ENCODE measurements around the gene UBL3. TPM values are rescaled to one million over a fixed set of nuclear protein-coding genes. Genes with fewer than 3 reads are reported as not detected.
A peak's percentile ranks its signal among the peaks of the same experiment; 100 is the strongest.

Gene UBL3
- total RNA-seq, 1 donor: 48.2 TPM

DNA sequence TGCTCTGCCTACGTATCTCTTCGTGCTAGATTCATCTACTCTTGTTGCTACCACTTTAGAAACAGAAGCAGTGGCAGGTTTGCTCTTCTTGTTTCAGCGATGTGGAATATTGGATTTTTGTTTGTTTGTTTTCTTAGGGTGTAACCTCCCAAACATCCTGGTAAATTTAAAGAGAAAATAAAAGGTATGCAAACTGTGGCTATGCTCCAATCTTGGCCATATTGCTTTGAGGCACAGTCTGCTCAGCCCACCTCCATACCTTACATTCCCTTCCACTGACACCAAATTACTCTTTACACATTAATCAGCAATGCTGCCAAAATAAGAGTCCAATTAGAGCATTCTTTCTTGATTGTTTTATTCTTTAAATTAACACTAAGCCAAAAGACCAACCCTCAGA is 25.2 kb upstream of the UBL3 start:
- no peaks in the 10 kb centered on the region for H3K9me3 ChIP-seq (ENCODE audit: low read depth, low read length)
- H3K27me3 ChIP-seq (ENCODE audit: insufficient read depth, low read length): peaks cover 12% of the 10 kb centered on the region
- no peaks in the 10 kb centered on the region for H3K4me1 ChIP-seq (ENCODE audit: insufficient read depth, low read length)
- no peak overlapping the region for H3K4me3 ChIP-seq (ENCODE audit: low read length)

DNA sequence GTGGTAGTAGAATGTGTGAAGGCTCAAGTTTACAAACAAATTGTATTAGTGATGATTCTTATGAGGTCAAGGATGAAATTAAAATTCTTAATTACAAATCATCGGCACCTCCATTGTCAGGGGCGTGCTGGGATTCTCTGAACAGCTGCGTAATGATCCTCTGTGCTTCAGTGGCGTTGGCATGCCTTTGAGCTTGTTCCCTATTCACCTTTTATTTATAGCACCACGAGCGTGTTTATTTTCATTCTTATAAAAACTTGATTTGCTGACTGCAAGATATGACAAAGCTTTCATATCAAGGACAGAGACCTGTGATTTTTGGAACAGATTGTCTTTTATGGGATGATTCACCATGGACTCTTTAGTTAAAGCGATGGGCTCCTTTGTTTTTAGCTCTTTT is 18.2 kb upstream of the UBL3 start:
- no peaks in the 10 kb centered on the region for H3K27me3 ChIP-seq (ENCODE audit: insufficient read depth, low read length)
- H3K9me3 ChIP-seq (ENCODE audit: low read depth, low read length): no peaks in the 10 kb centered on the region
- no peaks in the 10 kb centered on the region for H3K4me1 ChIP-seq (ENCODE audit: insufficient read depth, low read length)
- H3K4me3 ChIP-seq (ENCODE audit: low read length): no peak overlapping the region

DNA sequence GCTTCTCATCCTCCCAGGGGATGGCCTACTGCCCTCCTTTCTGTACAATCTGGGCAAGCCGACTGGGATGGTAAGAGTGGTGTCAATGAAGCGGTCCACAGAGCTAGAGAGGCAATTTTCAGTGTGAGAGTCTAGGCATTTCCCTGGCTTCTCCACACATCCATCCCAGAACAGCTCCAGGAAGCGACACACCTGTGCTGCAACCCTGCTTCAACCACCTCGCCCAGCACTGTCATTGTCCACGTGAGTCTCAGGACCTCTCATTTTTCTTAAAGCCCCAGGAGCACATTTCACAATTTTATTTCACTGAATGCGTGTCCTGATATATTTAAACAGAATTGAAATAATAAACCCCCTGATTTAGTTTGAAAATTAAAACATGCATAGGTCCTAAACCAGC is 15.5 kb upstream of the UBL3 start:
- H3K4me1 ChIP-seq (ENCODE audit: insufficient read depth, low read length): no peaks in the 10 kb centered on the region
- no peak overlapping the region for H3K4me3 ChIP-seq (ENCODE audit: low read length)
- no peaks in the 10 kb centered on the region for H3K27me3 ChIP-seq (ENCODE audit: insufficient read depth, low read length)
- H3K9me3 ChIP-seq (ENCODE audit: low read depth, low read length): no peaks in the 10 kb centered on the region

DNA sequence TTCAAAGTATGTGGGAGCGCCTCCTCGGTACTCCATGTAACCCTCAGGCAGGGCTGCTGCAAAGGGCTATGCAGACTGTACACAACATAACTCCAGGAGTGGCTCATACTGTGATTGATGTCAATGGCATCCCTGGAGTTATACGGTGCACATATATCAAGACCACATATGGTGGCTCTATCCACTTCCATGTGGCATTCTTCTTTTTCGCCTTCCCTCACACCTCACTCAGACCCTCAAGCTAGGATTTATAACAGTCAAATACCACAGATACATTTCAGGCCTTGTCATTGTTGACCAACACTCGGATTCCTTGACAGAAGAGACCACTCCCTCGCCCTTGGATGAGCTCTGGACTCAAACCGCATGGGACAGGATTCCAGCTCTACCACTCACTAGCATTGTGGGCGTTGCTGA is 11.3 kb upstream of the UBL3 start:
- Histone ChIP-seq H3K9me3 (ENCODE audit: low read depth, low read length) (no peaks in the 10 kb centered on the region), H3K4me1 (ENCODE audit: insufficient read depth, low read length) (peaks cover 5% of the 10 kb centered on the region)

DNA sequence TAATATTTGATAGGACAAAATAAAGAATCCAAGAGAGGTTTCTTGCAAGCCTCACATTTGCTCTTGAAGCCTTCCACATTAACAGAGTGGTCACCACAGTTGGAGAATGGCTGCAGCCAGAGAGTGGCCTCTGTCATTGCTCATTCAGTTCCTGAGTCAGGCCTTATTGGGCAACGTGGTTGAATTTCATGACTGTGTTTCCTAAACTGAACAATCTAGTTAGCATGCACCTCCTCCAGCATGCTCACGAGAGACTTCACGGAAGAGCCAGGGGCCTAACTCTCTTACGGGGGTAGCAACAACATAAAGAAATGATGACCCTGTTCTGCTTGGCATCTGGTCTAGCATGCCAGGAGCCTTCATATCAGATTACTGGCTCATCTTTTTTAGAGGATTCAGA is 9.6 kb upstream of the UBL3 start:
- Histone ChIP-seq H3K4me1 (ENCODE audit: insufficient read depth, low read length) (peaks cover 5% of the 10 kb centered on the region), H3K9me3 (ENCODE audit: low read depth, low read length) (no peaks in the 10 kb centered on the region), H3K4me3 (ENCODE audit: low read length) (no peak overlapping the region), H3K27me3 (ENCODE audit: insufficient read depth, low read length) (no peaks in the 10 kb centered on the region)

More for the DNA sequence above, 11.3 kb upstream of the UBL3 start:
- Histone ChIP-seq H3K4me3 (ENCODE audit: low read length) (no peak overlapping the region), H3K27me3 (ENCODE audit: insufficient read depth, low read length) (no peaks in the 10 kb centered on the region)

DNA sequence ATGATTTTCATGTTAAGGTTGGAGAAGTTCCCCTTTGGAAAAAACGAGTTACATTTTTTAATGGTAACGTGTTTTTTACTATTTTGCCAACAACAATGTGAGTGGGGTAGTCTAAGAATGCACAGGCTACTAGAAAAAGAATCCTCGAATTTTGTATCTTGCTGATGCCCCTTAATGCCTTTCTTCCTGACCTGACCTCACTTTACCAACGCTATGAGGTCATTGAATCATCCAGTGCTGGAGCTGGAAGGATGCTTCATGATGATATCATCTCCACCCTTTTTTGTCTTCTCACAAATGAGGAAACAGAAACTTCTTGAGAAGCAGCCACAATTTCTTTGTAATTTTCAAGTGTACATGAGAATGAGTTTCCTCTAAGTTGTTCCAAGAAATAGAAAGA is 8.2 kb upstream of the UBL3 start:
- Histone ChIP-seq H3K4me3 (ENCODE audit: low read length) (no peak overlapping the region), H3K27me3 (ENCODE audit: insufficient read depth, low read length) (no peaks in the 10 kb centered on the region), H3K4me1 (ENCODE audit: insufficient read depth, low read length) (peaks cover 5% of the 10 kb centered on the region), H3K9me3 (ENCODE audit: low read depth, low read length) (no peaks in the 10 kb centered on the region)

DNA sequence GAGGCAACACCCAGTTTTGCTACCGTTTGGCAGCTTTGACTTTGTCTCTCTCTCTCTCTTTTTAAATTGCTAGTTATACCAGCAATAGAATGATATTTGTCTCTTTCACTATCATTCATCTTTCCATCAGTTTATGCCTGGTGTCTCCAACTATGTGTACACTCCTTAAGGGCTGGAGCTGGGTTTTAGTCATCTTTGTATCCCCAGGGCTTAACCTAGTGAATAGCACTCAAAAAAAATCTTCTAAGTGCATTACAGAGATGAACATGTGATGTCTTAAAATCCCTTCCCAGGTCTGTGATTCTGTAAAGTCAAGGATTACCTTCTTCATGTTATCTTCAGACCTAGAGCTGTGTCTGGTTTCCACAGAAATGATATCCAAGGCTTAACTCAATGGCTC is 7.8 kb upstream of the UBL3 start:
- Histone ChIP-seq H3K4me3 (ENCODE audit: low read length) (no peak overlapping the region), H3K27me3 (ENCODE audit: insufficient read depth, low read length) (no peaks in the 10 kb centered on the region), H3K4me1 (ENCODE audit: insufficient read depth, low read length) (peaks cover 5% of the 10 kb centered on the region), H3K9me3 (ENCODE audit: low read depth, low read length) (no peaks in the 10 kb centered on the region)

DNA sequence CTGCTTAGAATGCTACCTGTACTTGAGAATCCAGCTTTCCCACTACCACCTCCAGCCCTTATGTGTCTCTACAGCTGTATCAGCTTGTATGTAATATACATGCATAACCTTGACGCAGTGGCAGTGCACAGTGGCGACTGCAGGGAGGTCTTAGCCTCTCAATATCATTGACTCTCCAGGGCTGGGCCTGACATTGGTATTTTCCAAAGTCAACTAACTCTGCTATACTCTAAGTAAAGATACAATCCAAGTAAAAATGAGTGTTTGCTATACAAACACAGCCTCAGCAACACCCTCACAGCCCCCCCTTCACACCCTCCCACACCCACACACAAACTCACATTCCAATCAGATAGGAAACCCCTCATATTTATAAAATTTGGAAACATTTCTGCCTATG is 6.7 kb upstream of the UBL3 start:
- Histone ChIP-seq H3K9me3 (ENCODE audit: low read depth, low read length) (no peaks in the 10 kb centered on the region), H3K4me3 (ENCODE audit: low read length) (no peak overlapping the region), H3K4me1 (ENCODE audit: insufficient read depth, low read length) (peaks cover 5% of the 10 kb centered on the region), H3K27me3 (ENCODE audit: insufficient read depth, low read length) (no peaks in the 10 kb centered on the region)

DNA sequence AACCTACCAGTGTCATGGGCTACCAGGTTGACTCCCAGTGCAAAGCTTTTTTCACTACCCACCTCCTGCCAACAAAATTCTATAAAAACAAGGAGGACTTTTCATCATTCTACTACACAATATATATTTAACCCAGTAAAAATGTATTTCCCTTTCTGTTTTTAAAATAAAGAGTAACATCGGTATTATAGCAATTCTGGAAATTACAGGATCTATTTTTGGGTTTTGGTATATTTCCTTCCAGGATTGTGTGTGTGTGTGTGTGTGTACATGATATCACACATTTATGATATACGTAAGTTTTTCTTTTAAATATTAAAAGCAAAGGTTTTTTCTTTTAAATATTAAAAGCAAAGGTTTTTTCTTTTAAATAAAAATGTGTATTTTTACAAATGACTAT is 6.0 kb upstream of the UBL3 start:
- Histone ChIP-seq H3K9me3 (ENCODE audit: low read depth, low read length) (no peaks in the 10 kb centered on the region), H3K4me1 (ENCODE audit: insufficient read depth, low read length) (peaks cover 5% of the 10 kb centered on the region), H3K27me3 (ENCODE audit: insufficient read depth, low read length) (no peaks in the 10 kb centered on the region), H3K4me3 (ENCODE audit: low read length) (no peak overlapping the region)

DNA sequence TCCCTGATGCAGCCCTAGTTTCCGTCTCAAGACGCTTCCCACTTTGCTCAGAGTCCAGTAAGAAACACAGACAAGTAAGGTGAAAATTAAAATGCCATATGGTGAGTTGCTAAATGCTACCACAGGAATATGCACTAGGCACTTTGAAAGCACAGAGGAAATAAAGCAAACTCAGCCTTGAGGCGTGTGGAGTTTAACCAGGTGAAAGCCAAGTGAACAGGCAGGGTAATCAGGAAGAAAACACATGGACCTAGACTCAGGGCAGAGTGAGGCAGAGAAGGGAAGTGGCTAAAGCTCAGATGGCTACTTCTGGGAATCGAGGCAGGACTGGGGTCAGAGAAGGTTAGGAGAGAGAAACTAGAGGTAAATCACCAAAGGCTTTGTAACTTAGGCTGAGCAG is 5.4 kb upstream of the UBL3 start:
- H3K4me3 ChIP-seq (ENCODE audit: low read length): no peak overlapping the region
- no peaks in the 10 kb centered on the region for H3K27me3 ChIP-seq (ENCODE audit: insufficient read depth, low read length)
- H3K4me1 ChIP-seq (ENCODE audit: insufficient read depth, low read length): peaks cover 5% of the 10 kb centered on the region
- no peaks in the 10 kb centered on the region for H3K9me3 ChIP-seq (ENCODE audit: low read depth, low read length)

DNA sequence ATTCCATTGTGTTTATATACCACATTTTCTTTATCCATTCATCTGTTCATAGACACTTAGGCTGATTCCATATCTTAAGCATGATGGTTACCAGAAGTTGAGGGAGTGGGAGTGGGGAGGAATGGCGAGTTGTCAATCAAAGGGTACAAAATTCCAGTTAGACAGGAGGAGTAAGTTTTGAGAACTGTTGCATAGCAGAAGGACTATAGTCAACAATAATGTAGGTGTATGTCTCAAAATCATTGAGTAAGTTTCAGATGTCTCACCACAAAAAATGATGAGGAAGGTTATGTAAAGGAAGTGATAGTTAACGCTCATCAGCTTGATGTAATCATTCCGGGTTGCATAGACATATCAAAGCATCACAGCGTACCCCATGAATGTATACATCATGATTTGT is 4.6 kb upstream of the UBL3 start:
- H3K4me1 ChIP-seq (ENCODE audit: insufficient read depth, low read length): peaks cover 2% of the 10 kb centered on the region
- H3K9me3 ChIP-seq (ENCODE audit: low read depth, low read length): no peaks in the 10 kb centered on the region
- no peak overlapping the region for H3K4me3 ChIP-seq (ENCODE audit: low read length)
- no peaks in the 10 kb centered on the region for H3K27me3 ChIP-seq (ENCODE audit: insufficient read depth, low read length)

DNA sequence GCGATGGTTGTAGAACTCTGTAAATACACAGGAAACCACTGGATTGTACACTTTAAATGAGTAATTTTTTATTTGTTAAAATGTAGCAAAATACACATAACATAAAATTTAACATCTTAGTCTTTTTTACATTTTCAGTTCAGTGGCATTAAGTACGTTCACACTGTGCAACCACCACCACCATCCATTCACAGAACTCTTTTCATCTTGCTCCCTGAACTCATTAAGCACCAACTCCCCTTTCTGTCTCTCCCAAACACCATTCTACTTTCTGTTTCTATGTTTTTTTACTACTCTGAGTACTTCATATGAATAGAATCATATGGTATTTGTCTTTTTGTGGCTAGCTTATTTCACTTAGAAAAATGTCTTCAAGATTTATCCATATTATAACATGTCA is 2.7 kb upstream of the UBL3 start:
- Histone ChIP-seq H3K27me3 (ENCODE audit: insufficient read depth, low read length) (no peaks in the 10 kb centered on the region), H3K9me3 (ENCODE audit: low read depth, low read length) (no peaks in the 10 kb centered on the region), H3K4me3 (ENCODE audit: low read length) (no peak overlapping the region), H3K4me1 (ENCODE audit: insufficient read depth, low read length) (peaks cover 1% of the 10 kb centered on the region)

DNA sequence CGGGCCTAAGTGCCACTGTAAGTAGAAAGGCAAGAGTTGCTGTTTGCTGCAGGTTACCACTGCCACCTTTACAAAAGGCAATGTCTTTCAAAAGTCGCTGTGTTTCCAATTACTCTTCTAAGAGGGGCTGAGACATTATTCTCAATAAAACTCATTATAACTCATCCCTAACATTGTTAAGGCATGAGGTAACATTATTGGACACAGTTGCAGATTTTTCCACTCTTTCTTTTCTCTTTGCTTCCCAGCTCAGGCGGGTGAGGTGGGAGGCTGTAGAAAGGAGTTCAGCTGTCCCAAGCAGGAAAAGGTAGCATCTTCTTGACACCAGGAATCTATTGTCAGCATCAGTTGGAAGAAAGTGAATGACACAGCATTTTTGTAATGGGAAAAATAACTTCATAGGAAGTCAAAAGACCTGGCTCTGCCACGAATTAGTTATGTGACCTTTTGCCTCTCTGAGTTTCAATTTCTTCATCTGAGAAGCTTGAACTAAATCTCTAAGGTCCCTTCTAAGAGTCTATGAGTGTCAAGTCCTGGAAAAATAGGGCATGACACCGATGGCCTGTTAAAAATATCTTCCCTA is 2.1 kb upstream of the UBL3 start:
- Histone ChIP-seq H3K27me3 (ENCODE audit: insufficient read depth, low read length) (no peaks in the 10 kb centered on the region), H3K4me1 (ENCODE audit: insufficient read depth, low read length) (peaks cover 7% of the 10 kb centered on the region), H3K9me3 (ENCODE audit: low read depth, low read length) (no peaks in the 10 kb centered on the region), H3K4me3 (ENCODE audit: low read length) (no peak overlapping the region)

DNA sequence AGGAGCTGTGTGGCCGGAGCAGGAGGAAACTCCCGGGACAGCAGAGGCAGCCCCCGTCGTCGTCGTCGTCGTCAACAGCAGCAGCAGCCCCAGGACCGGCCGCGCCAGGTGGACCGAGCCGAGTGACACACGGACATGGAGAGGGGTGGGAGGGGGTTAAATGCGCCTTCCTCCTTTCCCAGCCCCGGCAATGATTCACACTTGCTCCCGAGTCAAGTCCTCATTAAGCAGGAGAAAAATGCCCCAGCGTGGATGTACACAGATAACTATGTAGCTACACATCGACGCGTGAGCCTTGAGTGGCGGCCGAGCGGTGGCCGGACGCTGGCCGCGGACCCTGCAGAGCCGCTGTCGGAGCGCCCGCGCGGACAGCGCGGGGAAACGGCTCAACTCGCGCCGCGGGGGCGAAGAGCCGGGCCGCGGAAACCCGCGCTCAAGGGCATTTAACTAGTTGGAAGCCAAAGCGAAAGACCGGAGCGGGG is 645 bp downstream of the UBL3 start:
- Histone ChIP-seq H3K27me3 (ENCODE audit: insufficient read depth, low read length) (no peaks in the 10 kb centered on the region), H3K4me3 (ENCODE audit: low read length) (peak overlapping the region; percentile 98), H3K9me3 (ENCODE audit: low read depth, low read length) (no peaks in the 10 kb centered on the region), H3K4me1 (ENCODE audit: insufficient read depth, low read length) (peaks cover 18% of the 10 kb centered on the region)

DNA sequence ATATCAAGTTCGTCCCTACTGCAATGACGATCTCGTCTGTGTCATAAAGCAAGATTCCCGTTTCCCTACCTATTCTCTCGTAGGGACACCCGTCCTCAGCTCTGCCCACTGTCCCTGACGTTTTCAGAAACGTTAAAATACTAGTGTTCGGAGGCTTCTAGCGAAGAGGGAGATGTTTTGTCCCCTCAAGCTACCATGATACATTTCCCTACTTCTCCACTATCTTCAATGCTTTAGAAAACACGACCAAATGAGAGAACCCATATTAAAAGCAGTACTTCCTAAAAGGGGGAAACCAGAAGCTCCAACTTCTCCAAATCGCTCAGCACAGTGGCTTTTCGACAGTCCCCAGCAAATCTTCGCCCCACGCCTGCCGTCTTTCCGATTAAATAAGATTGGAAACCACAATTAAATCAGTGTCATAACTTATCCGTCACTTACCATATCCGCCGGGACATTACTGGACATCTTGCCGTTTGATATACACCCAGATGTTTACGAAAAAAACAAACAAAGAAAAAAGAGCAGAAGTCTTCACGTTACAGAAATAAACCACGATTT is 1.3 kb downstream of the UBL3 start:
- peaks cover 18% of the 10 kb centered on the region for H3K4me1 ChIP-seq (ENCODE audit: insufficient read depth, low read length)

DNA sequence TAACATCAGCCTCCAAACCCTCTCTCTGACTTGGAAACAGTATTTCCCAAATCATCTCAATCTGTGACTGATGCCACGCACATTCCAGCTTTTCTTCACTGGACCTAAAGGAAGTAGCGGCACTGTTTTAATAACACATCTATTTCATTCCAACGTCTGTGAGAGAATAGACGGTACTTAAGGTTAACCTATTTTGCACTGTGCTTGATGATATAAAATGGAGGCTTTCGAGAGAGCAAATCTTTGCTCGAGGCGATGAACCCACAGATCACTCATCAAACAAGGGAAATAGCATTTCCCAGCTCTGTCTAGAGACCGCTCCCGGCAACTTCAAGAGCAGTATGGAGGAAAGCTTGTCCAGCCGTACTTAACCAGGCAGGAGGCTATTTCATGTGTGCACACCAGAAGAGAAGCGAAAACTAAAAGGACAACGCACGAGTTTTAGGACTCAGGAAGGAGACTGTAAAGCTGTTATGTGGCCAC is 2.9 kb downstream of the UBL3 start:
- peaks cover 18% of the 10 kb centered on the region for H3K4me1 ChIP-seq (ENCODE audit: insufficient read depth, low read length)

More for the DNA sequence above, 1.3 kb downstream of the UBL3 start:
- H3K9me3 ChIP-seq (ENCODE audit: low read depth, low read length): no peaks in the 10 kb centered on the region
- peak overlapping the region; percentile 98 for H3K4me3 ChIP-seq (ENCODE audit: low read length)
- no peaks in the 10 kb centered on the region for H3K27me3 ChIP-seq (ENCODE audit: insufficient read depth, low read length)

More for the DNA sequence above, 2.9 kb downstream of the UBL3 start:
- Histone ChIP-seq H3K27me3 (ENCODE audit: insufficient read depth, low read length) (no peaks in the 10 kb centered on the region), H3K4me3 (ENCODE audit: low read length) (peak overlapping the region; percentile 98), H3K9me3 (ENCODE audit: low read depth, low read length) (no peaks in the 10 kb centered on the region)

Measured in mononuclear cell (primary cell).